NCI-H1930 (cell line): ENCODE data around the gene ATP6V0C.

ENCODE experiments used
- DNase-seq, 2 experiments: peaks; one replicate each; lab custom pipeline; 2025; lab: John Stamatoyannopoulos, UW

ATP6V0C gene

GRCh38 chr16:2508722-2509400, 4.9 kb upstream of the ATP6V0C start:
- no peak for DNase-seq

- no peak for DNase-seq
Observed at GRCh38 chr16:2511128-2511800, 2.5 kb upstream of the ATP6V0C start.

- DNase-seq, result no peak
Observed at GRCh38 chr16:2511996-2512734, 1.6 kb upstream of the ATP6V0C start.

- DNase-seq, result peak; percentile 22 to 55
Observed at GRCh38 chr16:2512735-2513404, 882 bp upstream of the ATP6V0C start.

GRCh38 chr16:2514333-2515179, 804 bp downstream of the ATP6V0C start:
- no peak for DNase-seq

GRCh38 chr16:2515180-2515851, 1.6 kb downstream of the ATP6V0C start:
- no peak for DNase-seq

GRCh38 chr16:2516391-2517240, 2.9 kb downstream of the ATP6V0C start:
- no peak for DNase-seq

GRCh38 chr16:2517954-2518605, 4.3 kb downstream of the ATP6V0C start:
- no peak for DNase-seq

- DNase-seq, result no peak
Observed at GRCh38 chr16:2518823-2519710, 5.3 kb downstream of the ATP6V0C start.

GRCh38 chr16:2519711-2520080, 5.9 kb downstream of the ATP6V0C start:
- DNase-seq, result no peak

GRCh38 chr16:2520097-2520783, 6.5 kb downstream of the ATP6V0C start, which contains the start of gene AMDHD2:
Gene AMDHD2, plus strand, starts transcription at chr16:2520371. Its CDS starts 88 bp downstream, at chr16:2520459.
- DNase-seq, result peak; percentile 83 to 92

GRCh38 chr16:2520784-2521531, 7.2 kb downstream of the ATP6V0C start:
- peak in 1 of 2 experiments; percentile 38 for DNase-seq

- DNase-seq, result no peak
Observed at GRCh38 chr16:2523801-2524231, 10.1 kb downstream of the ATP6V0C start.

GRCh38 chr16:2524339-2524938, 10.7 kb downstream of the ATP6V0C start:
- no peak for DNase-seq

GRCh38 chr16:2526135-2526534, 12.4 kb downstream of the ATP6V0C start:
- DNase-seq, result no peak

- DNase-seq, result no peak
Observed at GRCh38 chr16:2527071-2527783, 13.5 kb downstream of the ATP6V0C start.
